ENCODE measurements around the gene MORC4.
"Not testable (repeated sequence)": the region's sequence is repeated elsewhere in the genome, so short reads cannot be mapped to it uniquely, and the experiment has no call there.

Gene MORC4

DNA sequence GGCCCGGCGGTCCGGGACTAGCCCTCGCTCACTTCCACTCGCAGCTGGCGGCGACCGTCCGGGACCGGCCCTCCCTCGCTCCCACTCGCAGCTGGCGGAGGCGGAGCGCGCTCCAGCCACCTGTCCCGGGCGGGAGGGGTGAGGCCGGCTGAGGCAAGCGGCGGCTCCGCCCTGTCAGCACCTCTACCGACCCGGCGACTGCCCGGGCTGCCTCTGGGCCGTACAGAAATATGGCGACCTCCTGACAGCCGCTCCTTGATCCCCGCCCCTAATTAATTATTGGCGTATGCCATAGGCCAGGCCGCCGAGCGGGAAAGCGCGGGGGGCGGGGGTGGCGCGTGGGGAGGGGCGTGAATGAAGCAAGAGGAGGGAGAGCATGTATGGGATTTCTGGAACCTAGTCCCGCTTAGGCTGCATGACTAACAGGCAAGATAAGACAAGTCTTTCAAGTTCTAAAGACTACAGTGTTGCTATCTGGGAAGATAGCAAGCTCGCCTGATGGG lies at the start of gene MORC4:
Gene MORC4, minus strand, starts transcription at position 200 of the 503 bp plus-strand sequence. CDS start 243 bp downstream, outside the sequence.
- DNase-seq, result peak; percentile 81

- DNase-seq, result no peak
Observed at GRCh38 chrX:107047622-107048021, 47.6 kb upstream of the MORC4 start.

DNA sequence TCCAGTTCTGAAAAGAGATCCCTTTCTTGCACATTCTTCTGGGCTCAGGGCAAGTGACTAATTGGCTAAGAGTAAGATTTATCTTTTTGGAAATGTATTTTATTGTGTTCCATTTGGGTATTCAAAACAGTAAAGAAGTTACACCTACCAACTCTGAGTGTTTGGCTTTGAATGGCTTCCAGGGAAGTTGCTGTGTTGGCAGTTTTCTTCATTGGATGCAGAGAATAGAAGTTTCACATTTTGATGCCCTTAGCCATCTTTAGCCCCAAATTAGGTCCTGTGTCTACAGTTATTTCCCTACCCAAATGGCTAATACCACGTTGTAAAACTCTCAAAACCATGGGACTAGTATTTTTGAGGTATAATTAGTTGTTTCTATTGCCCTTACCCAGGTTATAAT lies 29.7 kb upstream of the MORC4 start:
- no peak for DNase-seq

GRCh38 chrX:107025545-107025944 lies 25.5 kb upstream of the MORC4 start:
- DNase-seq, result no peak

DNA sequence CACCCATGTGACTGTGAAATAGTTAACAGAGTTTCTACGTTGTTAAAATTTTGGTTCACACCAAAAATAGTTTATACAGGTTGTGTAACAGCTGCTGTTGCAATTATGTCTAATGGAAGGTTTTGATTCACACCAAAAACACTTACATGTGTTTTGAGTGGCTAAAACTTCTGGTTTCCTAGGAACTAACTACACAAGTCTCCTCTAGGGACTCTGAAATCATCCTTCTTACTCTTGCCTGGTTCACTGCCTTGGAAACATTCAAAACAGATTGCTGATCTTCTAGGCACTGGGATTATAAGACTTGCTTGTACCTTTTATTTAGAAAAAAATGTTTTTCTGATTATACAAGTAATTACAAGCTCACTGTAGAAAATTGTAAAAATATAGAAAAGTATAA lies 14.9 kb upstream of the MORC4 start:
- DNase-seq, result no peak

DNA sequence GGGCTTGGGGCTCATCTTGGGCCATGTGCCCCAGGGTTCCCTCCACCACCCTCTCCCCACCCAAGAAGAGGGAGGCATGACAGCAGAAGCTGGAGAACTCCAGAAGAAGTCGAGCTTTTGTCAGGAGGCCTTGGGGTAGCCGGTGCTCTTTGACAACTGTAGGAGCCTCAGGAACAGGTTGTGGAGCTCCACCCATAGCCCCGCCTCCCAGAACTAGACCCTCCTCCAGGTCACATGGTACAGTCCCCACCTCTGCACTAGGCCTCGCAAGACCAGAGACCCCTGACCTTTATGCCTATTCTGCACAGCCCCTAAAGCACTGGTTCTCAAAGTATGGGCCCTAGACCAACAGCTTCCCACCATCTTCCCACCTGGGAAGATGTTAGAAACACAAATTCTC lies 8.0 kb upstream of the MORC4 start:
- DNase-seq, result no peak

GRCh38 chrX:106999002-106999975 lies 723 bp downstream of the MORC4 start:
- peak; percentile 55 for DNase-seq

DNA sequence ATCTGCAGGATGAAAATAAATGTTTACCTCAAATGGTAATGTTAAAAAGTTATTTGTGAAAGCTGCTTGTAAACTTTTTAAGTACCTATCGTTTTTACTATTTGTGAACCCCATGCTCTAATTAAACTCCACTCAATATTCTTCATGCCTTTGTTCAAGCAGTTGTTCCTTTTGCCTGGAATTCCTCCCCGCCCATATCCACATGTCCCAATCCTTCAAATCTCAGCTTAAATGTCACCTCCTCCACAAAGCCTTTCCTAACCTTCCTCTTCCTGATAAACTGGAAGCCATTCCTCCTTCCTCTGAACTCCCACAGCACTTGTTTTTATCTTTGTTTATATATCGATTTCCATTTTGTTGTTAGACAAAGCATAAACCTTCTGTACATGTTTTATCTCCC lies 2.4 kb downstream of the MORC4 start:
- DNase-seq, result no peak

DNA sequence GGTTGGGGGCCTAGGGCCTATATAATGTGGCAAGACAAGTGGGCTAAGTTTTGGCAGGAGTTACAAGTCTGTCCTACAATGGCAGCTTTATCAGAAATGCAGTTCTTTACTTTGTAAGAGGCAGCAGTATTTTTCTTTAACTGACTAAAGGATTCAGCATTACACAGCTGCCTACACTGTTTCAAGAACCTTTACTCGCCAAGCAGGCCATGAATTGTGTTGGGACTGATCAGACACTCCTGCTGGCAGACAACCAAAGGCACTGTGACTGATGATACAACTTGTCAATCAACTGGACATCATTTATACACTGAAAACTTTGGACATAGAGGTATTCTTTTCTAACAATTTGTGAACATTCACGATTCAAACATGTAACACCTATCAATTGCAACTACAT lies 4.3 kb downstream of the MORC4 start:
- no peak for DNase-seq

- DNase-seq, result no peak
Observed at GRCh38 chrX:106987488-106987887, 12.5 kb downstream of the MORC4 start.

DNA sequence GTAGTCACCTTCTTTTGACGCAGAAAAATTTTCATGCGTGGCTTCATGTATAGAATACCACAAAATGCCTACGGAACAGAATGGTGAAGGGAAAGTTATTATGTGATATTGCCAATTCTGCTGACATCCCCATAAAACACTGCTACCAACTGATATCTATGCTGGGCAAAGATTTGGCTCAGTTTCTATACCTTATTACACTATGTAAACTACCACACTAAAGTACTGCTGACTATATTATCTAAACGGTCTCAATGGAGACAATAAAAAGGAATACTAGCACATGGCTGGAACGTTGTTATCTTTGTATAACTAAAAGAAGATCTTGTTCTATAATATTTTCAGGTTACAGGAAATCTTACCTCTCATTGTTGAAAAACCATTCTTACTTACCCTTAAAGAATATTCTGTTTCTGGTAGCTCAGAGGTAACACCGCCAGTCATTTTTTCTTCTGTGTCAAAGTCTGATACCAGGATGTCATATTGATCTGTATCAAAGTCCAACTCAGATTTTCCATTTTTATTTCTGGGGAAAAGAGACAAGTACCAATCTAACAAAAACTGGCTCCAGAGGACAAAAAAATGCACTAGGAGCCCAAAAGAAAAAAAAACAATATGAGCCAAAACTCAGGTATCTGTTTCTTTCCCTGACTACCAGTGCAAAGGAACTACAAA lies 18.9 kb downstream of the MORC4 start:
- DNase-seq, result no peak

DNA sequence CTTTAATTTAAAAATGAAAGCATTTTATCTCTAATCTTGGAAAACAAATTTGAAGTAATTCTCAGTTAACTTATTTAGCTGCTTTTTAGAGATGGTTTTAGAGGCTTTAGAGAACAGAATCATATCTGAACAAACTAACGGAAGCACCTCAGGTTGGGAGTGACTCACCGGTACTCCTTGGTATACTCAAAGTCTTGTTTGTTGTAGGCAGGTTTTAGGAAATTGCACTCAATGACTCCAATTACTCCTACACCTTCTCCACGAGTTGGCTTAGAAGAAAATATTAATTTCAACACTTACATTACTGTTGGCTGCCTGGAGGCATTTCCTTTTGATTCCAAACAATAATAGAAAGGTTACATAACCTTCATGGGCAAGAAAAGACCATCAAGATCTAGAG lies 23.6 kb downstream of the MORC4 start:
- no peak for DNase-seq

DNA sequence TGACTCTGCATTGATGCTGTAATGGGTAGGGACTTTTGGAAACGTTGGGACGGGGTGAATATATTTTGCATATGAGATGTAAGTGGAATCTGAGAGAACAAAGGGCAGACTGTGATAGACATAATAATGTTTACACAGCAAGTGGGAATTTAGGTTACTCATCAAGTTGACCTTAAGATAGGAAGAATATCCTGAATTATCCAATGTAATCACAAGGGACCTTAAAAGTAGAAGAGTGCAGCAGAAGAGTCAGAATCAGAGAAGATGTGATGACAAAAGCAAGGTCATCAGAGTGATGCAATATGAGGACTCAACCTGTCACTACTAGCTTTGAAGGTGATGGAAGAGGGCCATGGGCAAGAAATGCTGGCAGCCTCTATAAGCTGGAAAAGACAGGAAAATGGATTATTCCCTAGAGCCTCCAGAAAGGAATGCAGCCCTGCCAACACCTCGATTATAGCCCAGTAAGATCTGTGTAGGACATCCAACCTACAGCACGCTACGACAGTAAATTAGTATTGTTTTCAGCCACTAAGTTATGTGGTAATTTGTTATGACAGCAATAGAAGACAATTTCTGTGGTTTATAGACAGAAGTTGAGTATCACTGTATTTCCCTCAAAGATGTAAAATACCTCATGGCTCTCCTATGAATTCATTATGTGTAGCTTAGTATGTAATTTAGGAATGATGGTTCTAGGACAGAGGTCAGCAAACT lies 26.4 kb downstream of the MORC4 start:
- no peak for DNase-seq

GRCh38 chrX:106972896-106973295 lies 27.1 kb downstream of the MORC4 start:
- no peak for DNase-seq

DNA sequence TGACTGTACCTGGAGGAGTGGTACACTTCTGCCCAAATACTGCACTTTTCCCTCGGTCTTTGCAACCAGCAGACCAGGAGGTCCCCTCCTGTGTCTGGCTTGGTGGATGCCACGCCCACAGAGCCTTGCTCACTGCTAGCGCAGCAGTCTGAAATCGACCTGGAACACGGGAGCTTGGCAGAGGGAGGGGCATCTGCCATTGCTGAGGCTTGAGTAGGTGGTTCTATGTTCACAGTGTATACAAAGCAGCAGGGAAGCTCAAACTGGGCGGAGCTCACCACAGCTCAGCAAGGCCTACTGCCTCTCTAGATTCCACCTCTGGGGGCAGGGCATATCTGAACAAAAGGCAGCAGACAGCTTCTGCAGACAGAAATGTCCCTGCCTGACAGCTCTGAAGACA lies 33.5 kb downstream of the MORC4 start:
- DNase-seq, result not testable (repeated sequence)

GRCh38 chrX:106964290-106964689 lies 35.7 kb downstream of the MORC4 start:
- no peak for DNase-seq

DNA sequence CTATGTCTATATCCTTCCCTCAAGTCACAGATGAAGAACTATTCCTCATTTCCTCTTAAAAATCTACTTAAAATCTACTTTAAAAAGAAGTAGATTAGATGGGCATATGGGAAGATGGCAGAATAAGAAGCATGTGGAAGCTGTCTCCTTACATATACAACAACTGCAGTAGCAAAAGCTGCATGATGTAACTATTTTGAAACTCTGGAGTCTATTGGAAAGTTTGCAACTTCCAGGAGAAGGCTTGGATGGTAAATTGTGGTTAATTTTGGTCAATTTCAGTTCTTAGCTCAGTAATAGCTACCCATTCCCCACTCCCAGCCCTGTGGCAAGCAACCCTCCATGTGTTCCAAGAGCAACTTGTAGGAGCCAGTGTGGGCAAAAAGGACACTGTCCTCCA lies 36.9 kb downstream of the MORC4 start:
- DNase-seq, result no peak

- DNase-seq, result no peak
Observed at GRCh38 chrX:106959901-106960300, 40.1 kb downstream of the MORC4 start.

GRCh38 chrX:106957856-106958255 lies 42.2 kb downstream of the MORC4 start:
- DNase-seq, result no peak

DNA sequence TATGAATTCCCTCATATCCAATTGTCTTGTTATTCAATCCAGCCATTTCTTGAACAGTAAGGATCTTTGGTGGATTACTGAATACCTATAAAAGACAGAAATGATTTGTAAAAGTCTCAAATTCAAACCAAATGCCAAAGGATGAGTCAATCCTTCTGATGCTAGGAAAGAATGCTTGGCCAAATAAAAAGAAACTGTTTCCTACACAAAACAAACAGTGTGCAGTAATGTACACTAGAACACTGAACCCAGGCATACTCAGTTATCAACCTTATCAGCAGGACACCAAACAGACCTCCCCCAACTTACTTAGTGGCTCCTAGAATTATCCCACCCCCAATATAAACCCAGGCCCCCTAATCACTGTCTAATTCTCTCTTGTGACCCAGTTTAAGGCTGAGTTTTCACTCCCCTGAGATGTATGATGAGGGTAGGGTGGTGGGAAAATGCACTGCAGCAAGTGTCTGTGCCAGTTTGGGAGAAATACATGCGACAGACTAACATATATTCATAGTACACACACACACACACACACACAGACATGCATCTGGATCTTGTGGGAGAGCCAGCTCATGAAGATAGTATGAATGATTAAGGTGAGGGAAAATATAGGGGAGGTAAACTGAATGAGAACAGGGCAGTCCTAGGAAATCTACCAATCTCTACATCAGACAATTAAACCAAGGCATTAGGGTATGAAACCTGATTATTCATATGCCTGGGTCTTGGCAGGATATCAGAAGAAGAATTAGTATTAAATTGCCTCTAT lies 44.8 kb downstream of the MORC4 start:
- DNase-seq, result no peak

- no peak for DNase-seq
Observed at GRCh38 chrX:106954041-106954440, 46.0 kb downstream of the MORC4 start.

DNA sequence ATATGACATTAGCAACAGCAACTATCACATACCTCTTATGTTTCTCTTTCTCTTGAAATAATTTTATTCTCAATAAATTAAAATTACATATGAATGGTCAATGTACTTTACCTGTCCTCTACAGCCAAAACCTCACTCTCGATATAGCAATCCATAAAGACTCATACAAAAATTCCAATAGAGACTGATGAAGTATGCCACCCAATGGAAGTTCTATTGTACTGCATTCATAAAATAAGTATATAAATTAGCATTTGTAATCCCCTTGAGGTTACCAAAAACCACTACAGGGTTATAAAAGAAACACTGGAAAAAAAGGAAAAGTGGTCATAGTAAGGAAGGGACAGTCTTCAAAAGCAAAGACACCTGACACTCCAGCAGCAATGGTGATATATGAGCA lies 47.0 kb downstream of the MORC4 start:
- DNase-seq, result no peak

DNA sequence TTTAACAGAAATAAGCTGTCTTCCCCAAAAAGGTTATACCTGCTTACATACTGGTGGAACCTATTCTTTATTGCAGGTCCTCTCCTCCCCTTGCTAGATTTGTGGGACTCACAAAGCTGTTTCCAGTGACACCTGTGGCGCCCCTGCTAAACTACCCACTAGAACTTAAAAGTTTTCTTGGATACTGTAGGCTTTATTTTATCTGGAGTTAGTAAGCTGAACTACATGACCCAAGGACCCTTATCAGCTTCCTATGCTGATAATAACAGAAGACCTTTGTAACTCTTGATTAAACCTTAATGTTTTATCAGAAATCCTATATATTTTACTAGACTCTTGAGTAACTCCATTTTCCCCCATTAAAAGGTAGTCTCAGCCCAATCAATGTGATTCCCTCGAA lies 47.5 kb downstream of the MORC4 start:
- no peak for DNase-seq

Data from stimulated activated CD4-positive, alpha-beta T cell treated with anti-CD3 and anti-CD28 coated beads, Interleukin-15, amount 100 ng/mL, for 24 hours (primary cell).